DOHH2 (cell line): Measurements from ENCODE around the gene EFCAB14.

Experiments used
- H3F3A ChIP-seq: fragments of 200-600 bp; sonication (generic), shearing (Covaris generic); 2 replicates; pipeline ENCODE4 v1.6.0; 2016; ENCODE audit warnings: antibody characterized with exemption, mild to moderate bottlenecking; ENCODE audit not compliant: control insufficient read depth, insufficient read depth
- H3K27ac ChIP-seq: fragments of 200-600 bp; sonication (generic); 2 replicates; pipeline ENCODE4 v1.5.1; 2014; ENCODE audit warnings: low read depth, mild to moderate bottlenecking, low read length, moderate library complexity
- H3K27me3 ChIP-seq: fragments of 200-600 bp; sonication (generic); 2 replicates; pipeline ENCODE4 v1.6.1; 2014; ENCODE audit warnings: mild to moderate bottlenecking, low read length, mixed read lengths; ENCODE audit not compliant: control insufficient read depth
- H3K36me3 ChIP-seq: fragments of 200-600 bp; sonication (generic); 2 replicates; pipeline ENCODE4 v1.6.1; 2014; ENCODE audit warnings: mild to moderate bottlenecking, low read length, moderate library complexity, mixed read lengths; ENCODE audit not compliant: control insufficient read depth
- H3K4me1 ChIP-seq: fragments of 200-600 bp; sonication (generic); 2 replicates; pipeline ENCODE4 v1.6.1; 2014; ENCODE audit warnings: mild to moderate bottlenecking, low read length, mixed read lengths; ENCODE audit not compliant: control insufficient read depth
- H3K4me2 ChIP-seq: fragments of 200-600 bp; sonication (generic); 2 replicates; pipeline ENCODE4 v1.6.0; 2014; ENCODE audit warnings: mild to moderate bottlenecking, low read length, moderate library complexity
- H3K4me3 ChIP-seq: fragments of 200-600 bp; sonication (generic); 2 replicates; pipeline ENCODE4 v1.5.1; 2014; ENCODE audit warnings: mild to moderate bottlenecking, low read length, mixed read lengths
- H3K79me2 ChIP-seq: fragments of 200-600 bp; sonication (generic); 2 replicates; pipeline ENCODE4 v1.6.1; 2014; ENCODE audit warnings: mild to moderate bottlenecking, low read length, mixed read lengths; ENCODE audit not compliant: control insufficient read depth
- H3K9me2 ChIP-seq: fragments of 200-600 bp; sonication (generic); replicated peaks from 2 replicates; pipeline ENCODE4 v1.6.1; 2014; ENCODE audit warnings: mild to moderate bottlenecking, low read length, mixed read lengths; ENCODE audit not compliant: control insufficient read depth
- H3K9me3 ChIP-seq: fragments of 200-600 bp; sonication (generic); 2 replicates; pipeline ENCODE4 v1.6.1; 2014; ENCODE audit warnings: antibody characterized with exemption, low read length, mixed read lengths; ENCODE audit not compliant: control insufficient read depth, insufficient read depth
- H4K20me1 ChIP-seq: fragments of 200-600 bp; sonication (generic); 2 replicates; pipeline ENCODE4 v1.6.0; 2014; ENCODE audit warnings: low read depth, mild to moderate bottlenecking, antibody characterized with exemption, low read length, moderate library complexity; ENCODE audit not compliant: control insufficient read depth, insufficient read depth
- CTCF ChIP-seq: fragments of 200-600 bp; sonication (generic); IDR thresholded peaks from one replicate; pipeline ENCODE4 v1.5.1; 2014; ENCODE audit warnings: antibody characterized with exemption, mild to moderate bottlenecking, low read depth, low read length; ENCODE audit not compliant: poor library complexity, severe bottlenecking
- EZH2phosphoT487 ChIP-seq: fragments of 200-600 bp; sonication (generic); IDR thresholded peaks from 2 replicates; pipeline ENCODE4 v1.6.1; 2017; ENCODE audit warnings: borderline replicate concordance, mild to moderate bottlenecking, antibody characterized with exemption, low read length, moderate library complexity, mixed read lengths

Gene EFCAB14

GRCh38 chr1:46725736-46726108, 6.8 kb upstream of the EFCAB14 start:
- Histone ChIP-seq H3K27me3 (peaks cover 7% of the 10 kb centered on the region), H3K4me2 (no peak overlapping the region), H3K27ac (no peak overlapping the region), H4K20me1 (no peaks in the 10 kb centered on the region), H3K36me3 (no peaks in the 10 kb centered on the region), H3F3A (no peaks in the 10 kb centered on the region), H3K4me1 (no peaks in the 10 kb centered on the region), H3K9me3 (no peaks in the 10 kb centered on the region), H3K79me2 (no peaks in the 10 kb centered on the region), H3K9me2 (no peaks in the 10 kb centered on the region), H3K4me3 (no peak overlapping the region)
- TF ChIP-seq CTCF (no peak), EZH2phosphoT487 (no peak)

GRCh38 chr1:46724991-46725735, 6.2 kb upstream of the EFCAB14 start:
- H3K4me2 ChIP-seq, result no peak overlapping the region
- no peaks in the 10 kb centered on the region for H3K4me1 ChIP-seq
- H3K36me3 ChIP-seq, result no peaks in the 10 kb centered on the region
- no peak overlapping the region for H3K27ac ChIP-seq
- no peaks in the 10 kb centered on the region for H3F3A ChIP-seq
- TF ChIP-seq EZH2phosphoT487, result no peak
- TF ChIP-seq CTCF, result peak; percentile 83
- H4K20me1 ChIP-seq, result no peaks in the 10 kb centered on the region
- no peak overlapping the region for H3K4me3 ChIP-seq
- H3K9me2 ChIP-seq, result no peaks in the 10 kb centered on the region
- peaks cover 7% of the 10 kb centered on the region for H3K27me3 ChIP-seq
- no peaks in the 10 kb centered on the region for H3K9me3 ChIP-seq
- no peaks in the 10 kb centered on the region for H3K79me2 ChIP-seq

GRCh38 chr1:46723901-46724300, 5.0 kb upstream of the EFCAB14 start:
- peaks cover under 1% of the 10 kb centered on the region for H3K79me2 ChIP-seq

More at GRCh38 chr1:46723901-46724300, 5.0 kb upstream of the EFCAB14 start:
- H3K4me1 ChIP-seq, result peaks cover 7% of the 10 kb centered on the region
- no peak overlapping the region for H3K27ac ChIP-seq
- no peaks in the 10 kb centered on the region for H3K9me3 ChIP-seq
- no peaks in the 10 kb centered on the region for H4K20me1 ChIP-seq
- H3K4me2 ChIP-seq, result no peak overlapping the region
- no peaks in the 10 kb centered on the region for H3K9me2 ChIP-seq
- TF ChIP-seq EZH2phosphoT487 (no peak), CTCF (no peak)
- no peak overlapping the region for H3K4me3 ChIP-seq
- no peaks in the 10 kb centered on the region for H3K36me3 ChIP-seq
- H3F3A ChIP-seq, result no peaks in the 10 kb centered on the region
- peaks cover 7% of the 10 kb centered on the region for H3K27me3 ChIP-seq
